Heart left ventricle (tissue), 16 donors: ENCODE results near the gene SFSWAP. TPM values are rescaled to one million over a fixed set of nuclear protein-coding genes. Genes with fewer than 3 reads are reported as not detected.
"Not testable (repeated sequence)": the region's sequence is repeated elsewhere in the genome, so short reads cannot be mapped to it uniquely, and the experiment has no call there.

Source experiments
- ATAC-seq, 4 donors: fragments of 200-7000 bp; cut with Tn5 transposase; one replicate each; pipeline ENCODE4 v1.9.1; 2020 to 2022; ENCODE audit warnings: moderate library complexity in 4 of 4, mild to moderate bottlenecking in 3 of 4, moderate number of reproducible peaks in 1 of 4
- DNase-seq, 5 donors: peaks; one replicate each; pipeline ENCODE4 v3.0.0-alpha.2; 2020
- H3K27ac ChIP-seq, 12 donors: fragments of 200-600 bp; sonication (generic) in 4 of 12; one replicate each; pipeline versions ENCODE4 v1.5.0 to v1.8.0; 2016 to 2022; ENCODE audit warnings: mild to moderate bottlenecking in 2 of 12
- H3K27me3 ChIP-seq, 9 donors: fragments of 200-600 bp; sonication (generic) in 2 of 9; one replicate each; pipeline versions ENCODE4 v1.5.1 to v1.8.0; 2016 to 2022; ENCODE audit warnings: mild to moderate bottlenecking in 3 of 9
- H3K36me3 ChIP-seq, 9 donors: fragments of 200-600 bp; sonication (generic) in 2 of 9; one replicate each; pipeline versions ENCODE4 v1.5.0 to v1.8.0; 2018 to 2022; ENCODE audit warnings: mild to moderate bottlenecking in 2 of 9
- H3K4me1 ChIP-seq, 12 donors: fragments of 200-600 bp; sonication (generic) in 4 of 12; one replicate each; pipeline versions ENCODE4 v1.5.0 to v1.8.0; 2016 to 2022; ENCODE audit warnings: mild to moderate bottlenecking in 3 of 12
- H3K4me3 ChIP-seq, 12 donors: fragments of 200-600 bp; sonication (generic) in 4 of 12; one replicate each; pipeline versions ENCODE4 v1.5.0 to v1.8.0; 2017 to 2022; ENCODE audit warnings: mild to moderate bottlenecking in 9 of 12, moderate library complexity in 4 of 12
- H3K9me3 ChIP-seq, 12 donors: fragments of 200-600 bp; sonication (generic) in 4 of 12; one replicate each; pipeline versions ENCODE4 v1.5.0 to v1.8.0; 2016 to 2022; ENCODE audit warnings: mild to moderate bottlenecking in 1 of 12
- POLR2A ChIP-seq, 2 donors: fragments of 450-650 bp; IDR thresholded peaks; one replicate each; pipeline ENCODE4 v1.6.1; 2017; ENCODE audit warnings: antibody characterized with exemption in 2 of 2, mild to moderate bottlenecking in 2 of 2, moderate library complexity in 2 of 2
- WGBS, 4 donors: extraction: QIAGEN DNeasy Blood & Tissue Kit in 2 of 4; methylation state at CpG; one replicate each; pipeline versions ENCODE4 v1.1.5 to v1.1.7; 2013 to 2018; 5-methylcytosine and 5-hydroxymethylcytosine counted together
- intact Hi-C, 10 donors: fragments of 100-400 bp; cut with DNase I; formaldehyde crosslinking; loops; one replicate each; pipeline versions ENCODE4 v1.11.1 to v1.14.2; 2022
- polyA plus RNA-seq, 2 donors: library from polyadenylated mRNA; stranded (reverse); fragments of 200-250 nt; gene quantifications; one replicate each; pipeline ENCODE4 v1.2.3, GENCODE V29; 2013
- total RNA-seq, 9 donors: library from RNA; depleted of rRNA in 2 of 9; stranded (reverse); fragments of >200 nt in 2 of 9; fragmentation: NEBNext Ultra II Directional in 3 of 9; extraction: Animal tissue kit (Norgen Biotek cat#: 25700) in 3 of 9; gene quantifications; one replicate each; pipeline versions ENCODE4 v1.1.0 to v1.2.4, GENCODE V29; 2016 to 2023
- TF ChIP-seq, protein P1 (sequence below), 12 donors: fragments of 200-600 bp; sonication (generic) in 4 of 12; IDR thresholded peaks; one replicate each; pipeline versions ENCODE4 v1.5.0 to v1.8.0; 2018 to 2022; ENCODE audit warnings: antibody characterized with exemption in 12 of 12, mild to moderate bottlenecking in 5 of 12
- donor health status: ischemic (EF 13 %, LVEDD 7.1; RV severe dilation, severe dysfunction).
- donor health status: healthy with polysubstance abuse.
- donor health status: DM: no; HTN: yes; CAD: no.
- donor health status: DM: no; HTN: no; CAD: no.
- donor health status: ischemic (EF 25% LVEDD 6.9; RV normal size, moderate dysfunction).
- donor health status: ischemic (EF 25% LVEDD 5.7; RV mildly dilated, moderate dysfunction).
- donor health status: healthy.
- donor health status: DM: yes; HTN: yes; CAD: no.
- donor health status: ischemic (EF 35%, LVEDD 5.7; RV mildly dilated, moderate dysfunction).
- donor health status: nonischemic (EF 11% LVEDD 7.7; RV severe dilation, severe dysfunction).
- donor health status: DM: yes; HTN: yes; CAD: no.
- donor health status: PGD.
- donor health status: ischemic (EF 29% LVEDD 5.4; RV normal size, mild dysfunction).
- donor health status: nonischemic (EF 23%, LVEDD 6.1; RV moderate dilation, normal function).

SFSWAP gene
- total and polyA plus RNA-seq, 11 donors: 10.4 to 25.1 (median 18.6) TPM

DNA sequence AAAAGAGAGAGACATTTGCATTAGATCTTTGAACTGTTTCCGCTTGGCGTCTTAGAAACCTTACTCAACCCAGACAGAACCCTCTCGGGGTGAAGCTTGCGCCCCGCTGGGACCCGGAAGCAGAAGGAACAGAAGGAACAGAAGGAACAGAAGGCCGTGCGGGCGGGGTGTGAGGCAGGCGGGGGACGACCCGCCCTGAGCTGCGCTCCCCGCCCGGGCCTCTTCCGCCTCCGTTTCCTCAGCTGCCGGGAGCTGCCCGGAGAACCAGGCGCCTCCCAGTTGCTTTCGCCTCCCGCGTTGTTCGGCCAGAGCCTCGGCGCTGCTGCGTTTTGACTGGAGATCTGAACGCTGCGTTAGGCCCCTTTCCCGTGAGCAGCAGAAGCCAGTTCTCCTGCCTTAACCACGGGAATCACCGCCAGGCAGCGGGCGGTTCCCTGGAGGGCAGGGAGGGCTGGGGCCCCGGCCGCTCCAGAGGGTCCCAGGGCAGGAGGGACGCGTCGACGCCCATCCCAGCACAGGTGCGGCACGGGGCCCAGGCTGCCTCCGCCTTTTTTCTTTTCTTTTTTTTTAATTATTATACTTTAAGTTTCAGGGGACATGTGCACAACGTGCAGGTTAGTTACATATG is 98.0 kb downstream of the SFSWAP start:
- peaks cover 0 to 10% (median 0%) of the 10 kb centered on the region in 9 donors for H3K27me3 ChIP-seq

DNA sequence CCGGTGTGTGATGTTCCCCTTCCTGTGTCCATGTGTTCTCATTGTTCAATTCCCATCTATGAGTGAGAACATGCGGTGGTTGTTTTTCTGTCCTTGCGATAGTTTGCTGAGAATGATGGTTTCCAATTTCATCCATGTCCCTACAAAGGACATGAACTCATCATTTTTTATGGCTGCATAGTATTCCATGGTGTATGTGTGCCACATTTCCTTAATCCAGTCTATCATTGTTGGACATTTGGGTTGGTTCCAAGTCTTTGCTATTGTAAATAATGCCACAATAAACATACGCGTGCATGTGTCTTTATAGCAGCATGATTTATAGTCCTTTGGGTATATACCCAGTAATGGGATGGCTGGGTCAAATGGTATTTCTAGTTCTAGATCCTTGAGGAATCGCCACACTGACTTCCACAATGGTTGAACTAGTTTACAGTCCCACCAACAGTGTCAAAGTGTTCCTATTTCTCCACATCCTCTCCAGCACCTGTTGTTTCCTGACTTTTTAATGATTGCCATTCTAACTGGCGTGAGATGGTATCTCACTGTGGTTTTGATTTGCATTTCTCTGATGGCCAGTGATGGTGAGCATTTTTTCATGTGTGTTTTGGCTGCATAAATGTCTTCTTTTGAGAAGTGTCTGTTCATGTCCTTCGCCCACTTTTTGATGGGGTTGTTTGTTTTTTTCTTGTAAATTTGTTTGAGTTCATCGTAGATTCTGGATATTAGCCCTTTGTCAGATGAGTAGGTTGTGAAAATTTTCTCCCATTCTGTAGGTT is 98.8 kb downstream of the SFSWAP start:
- H3K27ac ChIP-seq, DNase-seq, H3K4me1 ChIP-seq, ATAC-seq, H3K36me3 ChIP-seq: not testable (repeated sequence)
- Histone ChIP-seq H3K27me3 (peaks cover 0 to 10% (median 0%) of the 10 kb centered on the region in 9 donors), H3K4me3 (peak overlapping the region in 1 of 12 donors; percentile 64), H3K9me3 (peaks cover 0 to 11% (median 6%) of the 10 kb centered on the region in 12 donors)
- WGBS, 4 donors: 89 to 95% (median 90%) methylated on average over 7 to 8 of the region's 9 CpGs
- intact Hi-C loops: loop anchor here in 2 of 10 donors (10.0 kb wide), 2 partner anchors 205 to 505 kb away; no protein-coding TSS in a partner anchor

More for the DNA sequence above, 98.0 kb downstream of the SFSWAP start:
- peak overlapping the region in 4 of 12 donors; percentile 8 to 85 (median 44) for H3K27ac ChIP-seq
- ATAC-seq (peak in 3 of 4 donors; percentile 76 to 83 (median 79)), DNase-seq (peak in 4 of 5 donors; percentile 55 to 83 (median 68))
- no peaks in the 10 kb centered on the region for H3K36me3 ChIP-seq
- peak overlapping the region in 11 of 12 donors; percentile 11 to 64 (median 36) for H3K4me3 ChIP-seq
- WGBS, 4 donors: 61 to 75% (median 65%) methylated on average over 40 to 44 of the region's 44 CpGs
- TF ChIP-seq POLR2A (IDR thresholded peaks at IDR 0.05): no peak
- TF ChIP-seq, protein P1, sequence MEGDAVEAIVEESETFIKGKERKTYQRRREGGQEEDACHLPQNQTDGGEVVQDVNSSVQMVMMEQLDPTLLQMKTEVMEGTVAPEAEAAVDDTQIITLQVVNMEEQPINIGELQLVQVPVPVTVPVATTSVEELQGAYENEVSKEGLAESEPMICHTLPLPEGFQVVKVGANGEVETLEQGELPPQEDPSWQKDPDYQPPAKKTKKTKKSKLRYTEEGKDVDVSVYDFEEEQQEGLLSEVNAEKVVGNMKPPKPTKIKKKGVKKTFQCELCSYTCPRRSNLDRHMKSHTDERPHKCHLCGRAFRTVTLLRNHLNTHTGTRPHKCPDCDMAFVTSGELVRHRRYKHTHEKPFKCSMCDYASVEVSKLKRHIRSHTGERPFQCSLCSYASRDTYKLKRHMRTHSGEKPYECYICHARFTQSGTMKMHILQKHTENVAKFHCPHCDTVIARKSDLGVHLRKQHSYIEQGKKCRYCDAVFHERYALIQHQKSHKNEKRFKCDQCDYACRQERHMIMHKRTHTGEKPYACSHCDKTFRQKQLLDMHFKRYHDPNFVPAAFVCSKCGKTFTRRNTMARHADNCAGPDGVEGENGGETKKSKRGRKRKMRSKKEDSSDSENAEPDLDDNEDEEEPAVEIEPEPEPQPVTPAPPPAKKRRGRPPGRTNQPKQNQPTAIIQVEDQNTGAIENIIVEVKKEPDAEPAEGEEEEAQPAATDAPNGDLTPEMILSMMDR (IDR thresholded peaks at IDR 0.05): no peak
- intact Hi-C loops: loop anchor here in 1 of 10 donors (10.0 kb wide), 1 partner anchor 204 kb away; no protein-coding TSS in a partner anchor
- H3K9me3 ChIP-seq: peaks cover 0 to 10% (median 6%) of the 10 kb centered on the region in 12 donors
- peaks cover 0 to 10% (median 0%) of the 10 kb centered on the region in 12 donors for H3K4me1 ChIP-seq

DNA sequence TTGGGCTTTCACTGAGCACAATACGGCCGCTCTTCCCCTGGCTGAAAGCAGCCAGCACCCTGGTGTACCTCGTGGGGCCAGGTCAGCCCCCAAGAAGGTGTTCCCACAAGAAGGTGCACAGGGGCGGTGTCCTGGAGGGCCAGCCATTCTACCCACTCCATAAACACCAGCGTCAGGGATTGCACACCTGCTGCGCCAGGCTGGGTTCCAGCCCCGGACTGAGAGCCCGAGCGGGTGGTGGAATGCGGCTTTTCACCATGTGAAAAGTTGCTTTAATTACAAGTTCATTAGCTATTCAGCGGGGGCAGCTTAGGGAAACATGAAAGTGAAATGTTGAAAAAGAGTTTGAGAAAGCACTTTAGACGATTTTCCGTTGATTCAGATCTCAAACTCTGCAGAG is 99.8 kb downstream of the SFSWAP start:
- intact Hi-C loops: loop anchor here in 1 of 10 donors (10.0 kb wide), 1 partner anchor 506 kb away; no protein-coding TSS in a partner anchor
- Histone ChIP-seq H3K36me3 (no peaks in the 10 kb centered on the region), H3K9me3 (peaks cover 0 to 11% (median 6%) of the 10 kb centered on the region in 12 donors), H3K27ac (no peak overlapping the region), H3K4me1 (no peaks in the 10 kb centered on the region), H3K27me3 (peaks cover 0 to 10% (median 0%) of the 10 kb centered on the region in 9 donors), H3K4me3 (no peak overlapping the region)
- TF ChIP-seq POLR2A (IDR thresholded peaks at IDR 0.05): no peak
- TF ChIP-seq, protein P1 (IDR thresholded peaks at IDR 0.05): no peak
- WGBS, 4 donors: 56 to 73% (median 64%) methylated on average over 11 to 13 of the region's 13 CpGs
- DNase-seq (peak in 1 of 5 donors; percentile 20), ATAC-seq (no peak)

- peak in 1 of 5 donors; percentile 5 for DNase-seq
- intact Hi-C loops: loop anchor here in 1 of 10 donors (10.0 kb wide), 1 partner anchor 510 kb away; no protein-coding TSS in a partner anchor
- H3K4me1 ChIP-seq: no peaks in the 10 kb centered on the region
- peaks cover 0 to 11% (median 6%) of the 10 kb centered on the region in 12 donors for H3K9me3 ChIP-seq
- no peak for TF ChIP-seq POLR2A (IDR thresholded peaks at IDR 0.05)
- TF ChIP-seq, protein P1 (IDR thresholded peaks at IDR 0.05): no peak
- H3K4me3 ChIP-seq: no peak overlapping the region
- peaks cover 0 to 10% (median 0%) of the 10 kb centered on the region in 9 donors for H3K27me3 ChIP-seq
- WGBS, 4 donors: 82 to 86% (median 85%) methylated on average over 7 of the region's 7 CpGs
- H3K36me3 ChIP-seq: no peaks in the 10 kb centered on the region
- ATAC-seq: no peak
- no peak overlapping the region for H3K27ac ChIP-seq
Measured at GRCh38 chr12:131815131-131815530, 104.2 kb downstream of the SFSWAP start.
